ENCODE data around the gene DOP1B. TPM values are rescaled to one million over a fixed set of nuclear protein-coding genes. Genes with fewer than 3 reads are reported as not detected.

Gene DOP1B
- total RNA-seq, 1 experiment from 2014 or later = 31.0 TPM

DNA sequence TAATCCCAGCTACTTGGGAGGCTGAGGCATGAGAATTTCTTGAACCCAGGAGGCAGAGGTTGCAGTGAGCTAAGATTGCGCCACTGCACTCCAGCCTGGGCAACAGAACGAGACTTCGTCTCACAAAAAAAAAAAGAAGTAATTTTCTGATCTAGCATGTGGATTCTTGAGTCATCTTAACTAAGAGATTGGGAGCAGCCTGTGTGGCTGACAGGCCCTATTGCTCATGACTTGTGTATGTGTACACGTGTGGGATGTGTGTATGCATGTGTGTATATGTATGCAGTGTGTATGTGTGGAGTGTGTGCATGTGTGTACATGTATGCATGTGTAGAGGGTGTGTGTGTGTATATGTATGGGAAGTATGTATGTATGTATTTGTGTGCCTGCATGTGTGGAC, 29.5 kb downstream of the DOP1B start:
- intact Hi-C loops (cut with micrococcal nuclease; ENCODE audit: unreplicated experiment) (no loop called here), in situ Hi-C loops (cut with HindIII; ENCODE audit: low pct_unique_long_range_greater_than_20kb, low sequenced_read_pairs) (no loop called here)
- Histone ChIP-seq H3K36me3 (ENCODE audit: control insufficient read depth, insufficient read depth, low read length) (no peaks in the 10 kb centered on the region), H3K27ac (ENCODE audit: low read length) (no peak overlapping the region), H3K4me1 (ENCODE audit: control insufficient read depth, insufficient read depth, low read length) (peaks cover 4% of the 10 kb centered on the region), H3K27me3 (ENCODE audit: control insufficient read depth, insufficient read depth, low read length) (no peaks in the 10 kb centered on the region), H3K4me3 (ENCODE audit: low read depth in 2 of 2, low read length in 2 of 2) (no peak overlapping the region), H3K9me3 (ENCODE audit: control insufficient read depth, insufficient read depth, low read depth, low read length) (no peaks in the 10 kb centered on the region)
- no peak for ATAC-seq
- CTCF ChIA-PET = no interaction called here
- POLR2A ChIA-PET = no interaction called here
- DNase-seq (ENCODE audit: low read depth, low spot score) = no peak
- no TSS peak for BruUV-seq (replicated peaks)
- TF ChIP-seq, protein P1, sequence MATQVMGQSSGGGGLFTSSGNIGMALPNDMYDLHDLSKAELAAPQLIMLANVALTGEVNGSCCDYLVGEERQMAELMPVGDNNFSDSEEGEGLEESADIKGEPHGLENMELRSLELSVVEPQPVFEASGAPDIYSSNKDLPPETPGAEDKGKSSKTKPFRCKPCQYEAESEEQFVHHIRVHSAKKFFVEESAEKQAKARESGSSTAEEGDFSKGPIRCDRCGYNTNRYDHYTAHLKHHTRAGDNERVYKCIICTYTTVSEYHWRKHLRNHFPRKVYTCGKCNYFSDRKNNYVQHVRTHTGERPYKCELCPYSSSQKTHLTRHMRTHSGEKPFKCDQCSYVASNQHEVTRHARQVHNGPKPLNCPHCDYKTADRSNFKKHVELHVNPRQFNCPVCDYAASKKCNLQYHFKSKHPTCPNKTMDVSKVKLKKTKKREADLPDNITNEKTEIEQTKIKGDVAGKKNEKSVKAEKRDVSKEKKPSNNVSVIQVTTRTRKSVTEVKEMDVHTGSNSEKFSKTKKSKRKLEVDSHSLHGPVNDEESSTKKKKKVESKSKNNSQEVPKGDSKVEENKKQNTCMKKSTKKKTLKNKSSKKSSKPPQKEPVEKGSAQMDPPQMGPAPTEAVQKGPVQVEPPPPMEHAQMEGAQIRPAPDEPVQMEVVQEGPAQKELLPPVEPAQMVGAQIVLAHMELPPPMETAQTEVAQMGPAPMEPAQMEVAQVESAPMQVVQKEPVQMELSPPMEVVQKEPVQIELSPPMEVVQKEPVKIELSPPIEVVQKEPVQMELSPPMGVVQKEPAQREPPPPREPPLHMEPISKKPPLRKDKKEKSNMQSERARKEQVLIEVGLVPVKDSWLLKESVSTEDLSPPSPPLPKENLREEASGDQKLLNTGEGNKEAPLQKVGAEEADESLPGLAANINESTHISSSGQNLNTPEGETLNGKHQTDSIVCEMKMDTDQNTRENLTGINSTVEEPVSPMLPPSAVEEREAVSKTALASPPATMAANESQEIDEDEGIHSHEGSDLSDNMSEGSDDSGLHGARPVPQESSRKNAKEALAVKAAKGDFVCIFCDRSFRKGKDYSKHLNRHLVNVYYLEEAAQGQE (IDR thresholded peaks at IDR 0.05; ENCODE audit: insufficient read depth in 1 of 2, low read depth in 2 of 2, low read length in 1 of 2) = no peak
- TF ChIP-seq TCF7L2 (IDR thresholded peaks at IDR 0.05; ENCODE audit: low read depth, low read length) (no peak), SIN3A (IDR thresholded peaks at IDR 0.05; ENCODE audit: borderline replicate concordance, insufficient read depth, low read depth, low read length) (no peak), POLR2AphosphoS5 (IDR thresholded peaks at IDR 0.05; ENCODE audit: low read depth, low read length) (no peak)
- TF ChIP-seq, protein P2, sequence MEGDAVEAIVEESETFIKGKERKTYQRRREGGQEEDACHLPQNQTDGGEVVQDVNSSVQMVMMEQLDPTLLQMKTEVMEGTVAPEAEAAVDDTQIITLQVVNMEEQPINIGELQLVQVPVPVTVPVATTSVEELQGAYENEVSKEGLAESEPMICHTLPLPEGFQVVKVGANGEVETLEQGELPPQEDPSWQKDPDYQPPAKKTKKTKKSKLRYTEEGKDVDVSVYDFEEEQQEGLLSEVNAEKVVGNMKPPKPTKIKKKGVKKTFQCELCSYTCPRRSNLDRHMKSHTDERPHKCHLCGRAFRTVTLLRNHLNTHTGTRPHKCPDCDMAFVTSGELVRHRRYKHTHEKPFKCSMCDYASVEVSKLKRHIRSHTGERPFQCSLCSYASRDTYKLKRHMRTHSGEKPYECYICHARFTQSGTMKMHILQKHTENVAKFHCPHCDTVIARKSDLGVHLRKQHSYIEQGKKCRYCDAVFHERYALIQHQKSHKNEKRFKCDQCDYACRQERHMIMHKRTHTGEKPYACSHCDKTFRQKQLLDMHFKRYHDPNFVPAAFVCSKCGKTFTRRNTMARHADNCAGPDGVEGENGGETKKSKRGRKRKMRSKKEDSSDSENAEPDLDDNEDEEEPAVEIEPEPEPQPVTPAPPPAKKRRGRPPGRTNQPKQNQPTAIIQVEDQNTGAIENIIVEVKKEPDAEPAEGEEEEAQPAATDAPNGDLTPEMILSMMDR (IDR thresholded peaks at IDR 0.05) = no peak

DNA sequence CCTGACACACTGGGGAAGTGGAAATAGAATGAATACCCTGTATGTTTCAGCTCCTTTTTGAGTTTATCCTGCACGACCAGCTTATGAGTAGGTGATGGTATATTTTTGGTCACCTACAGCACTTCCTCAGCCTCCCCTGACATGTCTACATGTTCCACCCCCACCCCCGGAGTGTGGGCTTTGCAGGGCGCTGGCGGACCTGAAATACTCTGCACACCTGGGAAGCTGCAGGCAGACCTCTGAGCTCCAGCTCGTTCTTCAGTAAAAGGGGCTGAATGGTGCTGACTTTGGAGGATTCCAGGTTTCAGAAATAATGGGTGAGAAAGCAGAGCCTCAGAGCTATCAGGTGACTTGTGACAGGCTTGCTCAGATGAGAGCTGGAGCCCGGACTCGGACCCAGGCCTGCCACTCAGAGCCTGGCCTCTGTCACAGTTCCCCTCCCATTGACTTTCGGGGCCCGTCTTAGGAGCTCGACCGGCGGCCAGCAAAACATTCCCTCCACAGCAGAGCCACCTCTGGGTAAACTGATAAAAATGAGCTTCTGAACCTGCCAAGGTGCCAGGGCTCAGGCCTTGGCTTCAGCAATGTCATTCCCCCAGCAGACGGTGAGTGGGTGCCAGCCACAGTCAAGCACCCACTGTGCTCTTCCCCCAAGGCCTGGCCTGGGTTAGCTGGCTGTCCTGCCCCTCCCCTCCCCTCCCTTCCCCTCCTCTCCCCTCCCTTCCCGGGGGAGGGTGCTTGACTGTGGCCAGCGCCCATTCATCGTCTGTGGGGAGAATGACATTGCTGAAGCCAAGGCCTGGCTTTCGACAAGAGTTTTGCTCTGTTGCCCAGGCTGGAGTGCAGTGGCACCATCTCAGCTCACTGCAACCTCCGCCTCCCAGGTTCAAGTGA, 30.1 kb downstream of the DOP1B start:
- POLR2A ChIA-PET = interaction anchor here (0.6 kb wide), 2 partner anchors 47 to 142 kb away, joined by 4 to 5 read pairs; no protein-coding TSS in a partner anchor
- in situ Hi-C loops (cut with HindIII; ENCODE audit: low pct_unique_long_range_greater_than_20kb, low sequenced_read_pairs) = no loop called here
- no TSS peak for BruUV-seq (replicated peaks)

More for the DNA sequence above, 30.1 kb downstream of the DOP1B start:
- H3K27me3 ChIP-seq (ENCODE audit: control insufficient read depth, insufficient read depth, low read length) = no peaks in the 10 kb centered on the region
- no peak overlapping the region for H3K4me3 ChIP-seq (ENCODE audit: low read depth in 2 of 2, low read length in 2 of 2)
- no peaks in the 10 kb centered on the region for H3K9me3 ChIP-seq (ENCODE audit: control insufficient read depth, insufficient read depth, low read depth, low read length)
- CTCF ChIA-PET = no interaction called here
- no peaks in the 10 kb centered on the region for H3K36me3 ChIP-seq (ENCODE audit: control insufficient read depth, insufficient read depth, low read length)
- intact Hi-C loops (cut with micrococcal nuclease; ENCODE audit: unreplicated experiment) = no loop called here
- H3K27ac ChIP-seq (ENCODE audit: low read length) = no peak overlapping the region
- peaks cover 4% of the 10 kb centered on the region for H3K4me1 ChIP-seq (ENCODE audit: control insufficient read depth, insufficient read depth, low read length)
- ATAC-seq (no peak), DNase-seq (ENCODE audit: low read depth, low spot score) (no peak)
- TF ChIP-seq, protein P2 (IDR thresholded peaks at IDR 0.05) = no peak
- TF ChIP-seq, protein P1 (IDR thresholded peaks at IDR 0.05; ENCODE audit: insufficient read depth in 1 of 2, low read depth in 2 of 2, low read length in 1 of 2) = no peak
- no peak for TF ChIP-seq TCF7L2 (IDR thresholded peaks at IDR 0.05; ENCODE audit: low read depth, low read length)
- no peak for TF ChIP-seq POLR2AphosphoS5 (IDR thresholded peaks at IDR 0.05; ENCODE audit: low read depth, low read length)
